OCI-M2 (cell line): ENCODE results near the gene FOXF2.

Source experiments
- DNase-seq: peaks from one replicate; lab custom pipeline; 2025; ENCODE audit not compliant: unreplicated experiment; lab: John Stamatoyannopoulos, UW

FOXF2 gene

GRCh38 chr6:1390133-1390945, 963 bp downstream of the FOXF2 start:
- DNase-seq, result no peak

GRCh38 chr6:1390946-1391799, 1.8 kb downstream of the FOXF2 start:
- no peak for DNase-seq

- DNase-seq, result no peak
Observed at GRCh38 chr6:1391800-1392309, 2.5 kb downstream of the FOXF2 start.

GRCh38 chr6:1392813-1393640, 3.7 kb downstream of the FOXF2 start:
- no peak for DNase-seq

GRCh38 chr6:1393641-1394283, 4.4 kb downstream of the FOXF2 start:
- no peak for DNase-seq

- no peak for DNase-seq
Observed at GRCh38 chr6:1394514-1395463, 5.4 kb downstream of the FOXF2 start.

- DNase-seq, result no peak
Observed at GRCh38 chr6:1395506-1395905, 6.1 kb downstream of the FOXF2 start.

- DNase-seq, result no peak
Observed at GRCh38 chr6:1395941-1396908, 6.8 kb downstream of the FOXF2 start.

- no peak for DNase-seq
Observed at GRCh38 chr6:1396952-1397868, 7.8 kb downstream of the FOXF2 start.

- DNase-seq, result no peak
Observed at GRCh38 chr6:1399085-1399780, 9.9 kb downstream of the FOXF2 start.

- DNase-seq, result no peak
Observed at GRCh38 chr6:1400126-1400850, 10.9 kb downstream of the FOXF2 start.

- DNase-seq, result no peak
Observed at GRCh38 chr6:1402369-1402768, 13.0 kb downstream of the FOXF2 start.

- no peak for DNase-seq
Observed at GRCh38 chr6:1402868-1403267, 13.5 kb downstream of the FOXF2 start.

- DNase-seq, result no peak
Observed at GRCh38 chr6:1403851-1404712, 14.7 kb downstream of the FOXF2 start.

GRCh38 chr6:1404713-1405098, 15.3 kb downstream of the FOXF2 start:
- no peak for DNase-seq
